Measurements from ENCODE around the gene CAB39. TPM values are rescaled to one million over a fixed set of nuclear protein-coding genes. Genes with fewer than 3 reads are reported as not detected.

The CAB39 gene
- total RNA-seq, 1 donor from 2014 or later = 57.8 TPM

- Histone ChIP-seq H3K36me3 (ENCODE audit: control insufficient read depth, insufficient read depth, low read length) (no peaks in the 10 kb centered on the region), H3K27me3 (ENCODE audit: control insufficient read depth, insufficient read depth, low read length) (no peaks in the 10 kb centered on the region), H3K4me3 (ENCODE audit: low read depth, low read length) (no peak overlapping the region)
- TF ChIP-seq, protein P1, sequence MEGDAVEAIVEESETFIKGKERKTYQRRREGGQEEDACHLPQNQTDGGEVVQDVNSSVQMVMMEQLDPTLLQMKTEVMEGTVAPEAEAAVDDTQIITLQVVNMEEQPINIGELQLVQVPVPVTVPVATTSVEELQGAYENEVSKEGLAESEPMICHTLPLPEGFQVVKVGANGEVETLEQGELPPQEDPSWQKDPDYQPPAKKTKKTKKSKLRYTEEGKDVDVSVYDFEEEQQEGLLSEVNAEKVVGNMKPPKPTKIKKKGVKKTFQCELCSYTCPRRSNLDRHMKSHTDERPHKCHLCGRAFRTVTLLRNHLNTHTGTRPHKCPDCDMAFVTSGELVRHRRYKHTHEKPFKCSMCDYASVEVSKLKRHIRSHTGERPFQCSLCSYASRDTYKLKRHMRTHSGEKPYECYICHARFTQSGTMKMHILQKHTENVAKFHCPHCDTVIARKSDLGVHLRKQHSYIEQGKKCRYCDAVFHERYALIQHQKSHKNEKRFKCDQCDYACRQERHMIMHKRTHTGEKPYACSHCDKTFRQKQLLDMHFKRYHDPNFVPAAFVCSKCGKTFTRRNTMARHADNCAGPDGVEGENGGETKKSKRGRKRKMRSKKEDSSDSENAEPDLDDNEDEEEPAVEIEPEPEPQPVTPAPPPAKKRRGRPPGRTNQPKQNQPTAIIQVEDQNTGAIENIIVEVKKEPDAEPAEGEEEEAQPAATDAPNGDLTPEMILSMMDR (IDR thresholded peaks at IDR 0.05; ENCODE audit: insufficient read depth, low read length, poor library complexity, severe bottlenecking) = no peak
- DNase-seq (ENCODE audit: low read depth) = no peak
Observed at GRCh38 chr2:230774348-230774951, 61.8 kb downstream of the CAB39 start.

GRCh38 chr2:230775737-230776136, 63.1 kb downstream of the CAB39 start:
- no peak for DNase-seq (ENCODE audit: low read depth)
- Histone ChIP-seq H3K36me3 (ENCODE audit: control insufficient read depth, insufficient read depth, low read length) (no peaks in the 10 kb centered on the region), H3K4me3 (ENCODE audit: low read depth, low read length) (no peak overlapping the region), H3K27me3 (ENCODE audit: control insufficient read depth, insufficient read depth, low read length) (no peaks in the 10 kb centered on the region)
- TF ChIP-seq, protein P1 (IDR thresholded peaks at IDR 0.05; ENCODE audit: insufficient read depth, low read length, poor library complexity, severe bottlenecking) = no peak

DNA sequence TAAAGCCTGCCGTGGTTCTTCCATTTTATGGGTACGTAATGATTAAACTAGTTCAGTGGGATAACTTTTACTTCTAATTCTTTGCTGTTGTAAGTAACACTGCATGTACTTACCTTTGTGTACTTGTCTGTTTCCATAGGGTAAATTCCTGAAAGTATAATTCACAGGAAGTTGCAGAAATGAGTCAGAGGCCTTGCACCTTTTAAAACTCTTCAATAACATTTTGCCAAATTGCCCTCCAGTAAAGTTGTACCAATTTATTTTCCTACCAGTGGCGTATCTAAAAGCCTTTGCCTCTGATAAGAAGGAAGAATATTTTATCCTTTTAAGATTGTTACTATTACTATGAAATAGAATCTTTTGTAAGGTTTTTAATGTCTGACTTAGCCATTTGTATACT, 65.1 kb downstream of the CAB39 start:
- Histone ChIP-seq H3K4me3 (ENCODE audit: low read depth, low read length) (no peak overlapping the region), H3K27me3 (ENCODE audit: control insufficient read depth, insufficient read depth, low read length) (no peaks in the 10 kb centered on the region), H3K36me3 (ENCODE audit: control insufficient read depth, insufficient read depth, low read length) (no peaks in the 10 kb centered on the region)
- DNase-seq (ENCODE audit: low read depth) = no peak
- TF ChIP-seq, protein P1 (IDR thresholded peaks at IDR 0.05; ENCODE audit: insufficient read depth, low read length, poor library complexity, severe bottlenecking) = no peak

DNA sequence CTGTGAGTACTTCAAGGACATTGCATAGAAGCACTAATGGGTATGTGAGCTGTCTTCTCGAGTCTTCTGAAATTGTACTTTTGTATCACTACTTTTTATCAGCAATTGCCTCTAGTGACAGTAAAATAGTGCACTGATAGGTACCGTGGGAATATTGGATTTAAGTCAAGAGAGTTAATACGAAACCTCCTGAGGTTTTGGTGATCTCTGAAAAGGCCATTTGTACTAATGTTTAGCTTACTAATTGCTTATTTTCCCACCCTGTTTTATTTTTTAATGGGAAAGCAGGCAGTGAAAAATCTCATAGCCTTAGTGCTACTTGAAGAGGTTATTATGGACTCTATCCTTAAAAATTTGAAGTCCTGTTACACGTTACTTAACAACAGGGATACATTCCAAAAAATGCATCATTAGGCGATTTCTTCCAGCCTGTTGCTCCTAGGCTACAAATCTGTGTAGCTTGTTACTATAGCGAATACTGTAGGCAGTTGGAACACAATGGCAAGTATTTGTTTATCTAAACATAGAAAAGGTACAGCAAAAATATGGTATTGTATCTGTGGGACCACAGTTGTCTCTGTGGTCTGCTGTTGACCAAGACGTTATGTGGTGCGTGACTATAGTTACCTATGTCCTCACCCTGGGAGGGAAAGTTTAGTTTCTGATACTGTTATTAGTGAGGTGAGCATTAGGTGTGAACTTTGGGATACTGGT, 65.9 kb downstream of the CAB39 start:
- Histone ChIP-seq H3K36me3 (ENCODE audit: control insufficient read depth, insufficient read depth, low read length) (no peaks in the 10 kb centered on the region), H3K4me3 (ENCODE audit: low read depth, low read length) (no peak overlapping the region), H3K27me3 (ENCODE audit: control insufficient read depth, insufficient read depth, low read length) (no peaks in the 10 kb centered on the region)
- no peak for DNase-seq (ENCODE audit: low read depth)
- TF ChIP-seq, protein P1 (IDR thresholded peaks at IDR 0.05; ENCODE audit: insufficient read depth, low read length, poor library complexity, severe bottlenecking) = no peak

- no peak for DNase-seq (ENCODE audit: low read depth)
- Histone ChIP-seq H3K4me3 (ENCODE audit: low read depth, low read length) (no peak overlapping the region), H3K27me3 (ENCODE audit: control insufficient read depth, insufficient read depth, low read length) (no peaks in the 10 kb centered on the region), H3K36me3 (ENCODE audit: control insufficient read depth, insufficient read depth, low read length) (no peaks in the 10 kb centered on the region)
- TF ChIP-seq, protein P1 (IDR thresholded peaks at IDR 0.05; ENCODE audit: insufficient read depth, low read length, poor library complexity, severe bottlenecking) = no peak
Observed at GRCh38 chr2:230779126-230779525, 66.5 kb downstream of the CAB39 start.

Data from kidney epithelial cell (primary cell).